H1 (cell line): ENCODE measurements around the gene KRTAP5-1. TPM values are rescaled to one million over a fixed set of nuclear protein-coding genes. Genes with fewer than 3 reads are reported as not detected.

ENCODE experiments used
- CTCF ChIA-PET: fragments of 300-600 bp; sonication (Branson Sonifier 250); formaldehyde crosslinking; loops from one replicate; lab custom pipeline; 2021; ENCODE audit not compliant: partially characterized antibody; lab: Charles Lee
- POLR2A ChIA-PET: fragments of 300-600 bp; sonication (Branson Sonifier 250); formaldehyde crosslinking; loops from one replicate; lab custom pipeline; 2021; ENCODE audit warnings: inconsistent platforms; ENCODE audit not compliant: partially characterized antibody; lab: Charles Lee
- DNase-seq, 2 experiments: peaks; one replicate each; pipeline versions ENCODE4 v3.0.0 to v3.0.0-alpha.2; 2010 to 2022; ENCODE audit warnings: low spot score in 2 of 2, low read depth in 1 of 2, mixed read lengths in 1 of 2
- FAIRE-seq: peaks from 2 replicates; lab custom pipeline; 2011; peaks lifted over from hg19 to GRCh38; lab: Jason Lieb, UNC
- H2AFZ ChIP-seq: 2 replicates; pipeline ENCODE4 v1.8.1; 2012; ENCODE audit warnings: low read length, inconsistent platforms
- H2AK5ac ChIP-seq: 2 replicates; pipeline ENCODE4 v1.6.1; 2013; ENCODE audit warnings: low read depth, low read length
- H2BK120ac ChIP-seq: replicated peaks from 2 replicates; pipeline ENCODE3; 2013; ENCODE audit warnings: low read depth, low read length, inconsistent platforms
- H2BK12ac ChIP-seq: 2 replicates; pipeline ENCODE4 v1.6.1; 2013; ENCODE audit warnings: low read depth, low read length
- H2BK15ac ChIP-seq: 2 replicates; pipeline ENCODE4 v1.6.1; 2013; ENCODE audit warnings: low read length
- H2BK20ac ChIP-seq: 2 replicates; pipeline ENCODE4 v1.6.1; 2013; ENCODE audit warnings: low read length
- H2BK5ac ChIP-seq: 2 replicates; pipeline ENCODE4 v1.6.1; 2013; ENCODE audit warnings: low read depth, low read length
- H3K14ac ChIP-seq: 2 replicates; pipeline ENCODE4 v1.6.1; 2013; ENCODE audit warnings: inconsistent platforms; ENCODE audit not compliant: insufficient read length
- H3K18ac ChIP-seq: 2 replicates; pipeline ENCODE4 v1.6.1; 2013; ENCODE audit warnings: low read length; ENCODE audit errors: extremely low read depth
- H3K23ac ChIP-seq: 2 replicates; pipeline ENCODE4 v1.6.1; 2013; ENCODE audit warnings: inconsistent platforms; ENCODE audit not compliant: insufficient read length
- H3K23me2 ChIP-seq: 2 replicates; pipeline ENCODE4 v1.6.1; 2013; ENCODE audit warnings: low read depth, low read length
- H3K27ac ChIP-seq: 2 replicates; pipeline ENCODE4 v1.6.1; 2011; ENCODE audit warnings: low read depth, low read length, inconsistent platforms
- H3K27me3 ChIP-seq, 4 experiments: replicated peaks in 1 of 4; 1 replicate in 1 of 4; 2 replicates in 3 of 4; pipeline versions ENCODE4 v1.6.1 to v1.8.1; 2011 to 2013; ENCODE audit warnings: low read length in 3 of 4, mild to moderate bottlenecking in 3 of 4, inconsistent platforms in 2 of 4, mixed read lengths in 2 of 4, moderate library complexity in 1 of 4; ENCODE audit not compliant: control insufficient read depth in 3 of 4, insufficient read depth in 3 of 4; ENCODE audit errors: extremely low read depth in 1 of 4
- H3K36me3 ChIP-seq, 4 experiments: 2 replicates each; pipeline versions ENCODE4 v1.6.1 to v1.8.1; 2011 to 2013; ENCODE audit warnings: mild to moderate bottlenecking in 4 of 4, low read length in 3 of 4, moderate library complexity in 2 of 4, control low read depth in 1 of 4, inconsistent platforms in 1 of 4; ENCODE audit not compliant: insufficient read depth in 4 of 4, control insufficient read depth in 2 of 4
- H3K4ac ChIP-seq: replicated peaks from 2 replicates; pipeline ENCODE3; 2013; ENCODE audit warnings: low read length, low read depth, mixed read lengths, inconsistent platforms; ENCODE audit not compliant: insufficient read length
- H3K4me1 ChIP-seq, 4 experiments: replicated peaks in 1 of 4; 1 replicate in 1 of 4; 2 replicates in 3 of 4; pipeline versions ENCODE4 v1.6.1 to v1.8.1; 2011 to 2013; ENCODE audit warnings: low read length in 3 of 4, inconsistent platforms in 2 of 4, mixed read lengths in 1 of 4; ENCODE audit not compliant: insufficient read depth in 4 of 4, control insufficient read depth in 3 of 4
- H3K4me2 ChIP-seq, 2 experiments: 2 replicates each; pipeline versions ENCODE4 v1.6.1 to v1.8.1; 2011 to 2013; ENCODE audit warnings: low read depth in 2 of 2, low read length in 2 of 2, control low read depth in 1 of 2, inconsistent platforms in 1 of 2, mild to moderate bottlenecking in 1 of 2; ENCODE audit not compliant: insufficient read depth in 1 of 2
- H3K4me3 ChIP-seq, 4 experiments: fragments of 200-600, 300-600 bp in 1 of 4; sonication (generic), shearing (Covaris generic), sonication (Bioruptor Twin) in 1 of 4; 2 replicates each; pipeline versions ENCODE4 v1.5.1 to v1.8.1; 2011 to 2016; ENCODE audit warnings: low read length in 4 of 4, low read depth in 3 of 4, control low read depth in 2 of 4, inconsistent platforms in 2 of 4, mild to moderate bottlenecking in 2 of 4, mixed read lengths in 1 of 4, moderate library complexity in 1 of 4; ENCODE audit not compliant: insufficient read depth in 2 of 4; ENCODE audit errors: extremely low read depth in 1 of 4
- H3K56ac ChIP-seq: replicated peaks from 2 replicates; pipeline ENCODE3; 2013; ENCODE audit warnings: low read depth, mild to moderate bottlenecking, mixed read lengths, low read length, inconsistent platforms; ENCODE audit not compliant: insufficient read length
- H3K79me1 ChIP-seq: 2 replicates; pipeline ENCODE4 v1.6.1; 2013; ENCODE audit warnings: low read depth, low read length, control low read depth
- H3K79me2 ChIP-seq, 2 experiments: 2 replicates each; pipeline versions ENCODE4 v1.6.1 to v1.8.1; 2012 to 2013; ENCODE audit warnings: low read length in 2 of 2, mild to moderate bottlenecking in 2 of 2, inconsistent platforms in 1 of 2; ENCODE audit not compliant: insufficient read depth in 2 of 2, control insufficient read depth in 1 of 2
- H3K9ac ChIP-seq, 4 experiments: replicated peaks in 1 of 4; 1 replicate in 1 of 4; 2 replicates in 3 of 4; pipeline versions ENCODE4 v1.6.1 to v1.8.1; 2011 to 2013; ENCODE audit warnings: low read depth in 3 of 4, low read length in 3 of 4, control low read depth in 2 of 4, mild to moderate bottlenecking in 2 of 4, moderate library complexity in 2 of 4, inconsistent platforms in 1 of 4; ENCODE audit errors: extremely low read depth in 1 of 4
- H3K9me3 ChIP-seq, 2 experiments: 2 replicates each; pipeline versions ENCODE4 v1.6.1 to v1.8.1; 2012 to 2013; ENCODE audit warnings: mild to moderate bottlenecking in 2 of 2, moderate library complexity in 2 of 2, control low read depth in 1 of 2, inconsistent platforms in 1 of 2, low read depth in 1 of 2, low read length in 1 of 2, mixed read lengths in 1 of 2; ENCODE audit not compliant: insufficient read depth in 2 of 2
- H4K20me1 ChIP-seq, 2 experiments: replicated peaks in 1 of 2; 2 replicates each; pipeline versions ENCODE3 to v1.8.1; 2011 to 2013; ENCODE audit warnings: inconsistent platforms in 2 of 2, low read length in 2 of 2, mild to moderate bottlenecking in 1 of 2; ENCODE audit not compliant: insufficient read depth in 2 of 2, control insufficient read depth in 1 of 2
- H4K5ac ChIP-seq: 2 replicates; pipeline ENCODE4 v1.6.1; 2013; ENCODE audit warnings: low read length, low read depth, mixed read lengths, inconsistent platforms; ENCODE audit not compliant: insufficient read length
- H4K8ac ChIP-seq: 2 replicates; pipeline ENCODE4 v1.8.0; 2013; ENCODE audit warnings: mild to moderate bottlenecking, moderate library complexity, low read length, inconsistent platforms; ENCODE audit not compliant: insufficient read depth; ENCODE audit errors: extremely low read depth
- H4K91ac ChIP-seq: replicated peaks from 2 replicates; pipeline ENCODE3; 2013; ENCODE audit warnings: low read length, mixed read lengths, inconsistent platforms; ENCODE audit not compliant: insufficient read length
- CREB1 ChIP-seq: IDR thresholded peaks from 2 replicates; pipeline ENCODE4 v1.6.1; 2012; ENCODE audit warnings: inconsistent platforms
- KDM4A ChIP-seq: IDR thresholded peaks from one replicate; pipeline ENCODE4 v1.7.1; 2012; ENCODE audit warnings: low read depth, mild to moderate bottlenecking, moderate library complexity, low read length, inconsistent platforms; ENCODE audit not compliant: severe bottlenecking
- SUZ12 ChIP-seq: fragments of 200-600 bp; sonication (generic); IDR thresholded peaks from 2 replicates; pipeline ENCODE4 v1.6.1; 2012; ENCODE audit warnings: mild to moderate bottlenecking, inconsistent platforms, low read length, moderate library complexity, mixed read lengths
- WGBS, 2 experiments: shearing (Covaris generic) in 1 of 2; methylation state at CpG; one replicate each; pipeline versions ENCODE4 v1.1.6 to v1.1.7; 2013 to 2015; ENCODE audit warnings: low lambda C conversion rate in 2 of 2, mixed read lengths in 2 of 2, inconsistent platforms in 1 of 2, low coverage in 1 of 2, missing lambda C conversion rate in 1 of 2; ENCODE audit not compliant: insufficient replicate concordance in 2 of 2, insufficient coverage in 1 of 2, insufficient read length in 1 of 2; ENCODE audit errors: extremely low coverage in 1 of 2, missing lambda C conversion rate in 1 of 2; 5-methylcytosine and 5-hydroxymethylcytosine counted together
- polyA plus RNA-seq, 7 experiments: library from polyadenylated mRNA; depleted of rRNA in 3 of 7; stranded (reverse) in 5 of 7; unstranded in 2 of 7; fragments of >200 nt in 5 of 7; fragments of 200-250 nt in 2 of 7; gene quantifications; 1 replicate in 5 of 7; 2 replicates in 1 of 7; 4 replicates in 1 of 7; pipeline versions ENCODE4 v1.2.1 to v1.2.3, GENCODE V29; 2011 to 2013; ENCODE audit warnings: missing spikeins in 2 of 7, mixed read lengths in 2 of 7
- total RNA-seq: library from RNA; stranded (reverse); fragmentation: NEBNext Ultra II Directional; extraction: Animal tissue kit (Norgen Biotek cat#: 25700); gene quantifications from 2 replicates; pipeline ENCODE4 v1.2.1, GENCODE V29; 2021

KRTAP5-1 gene
- total and polyA plus RNA-seq, 2 of the 8 experiments (the other 6 are each of a cell fraction or from before 2014, with no cell fraction given) = not detected

GRCh38 chr11:1573077-1573902 is 11.8 kb downstream of the KRTAP5-1 start:
- no peaks in the 10 kb centered on the region for H3K79me2 ChIP-seq
- H3K9ac ChIP-seq = no peak overlapping the region
- 0 out of 2 replicates have a peak overlapping the region, but pooled peaks have one; percentile 48 for H2BK20ac ChIP-seq
- H3K23ac ChIP-seq = no peak overlapping the region
- no peak overlapping the region for H3K56ac ChIP-seq
- no peak overlapping the region for H2BK5ac ChIP-seq
- H3K36me3 ChIP-seq = no peaks in the 10 kb centered on the region
- no peak overlapping the region for H2AFZ ChIP-seq
- ChIA-PET POLR2A (interaction anchor here (0.7 to 2.6 kb wide), 5 partner anchors 8 to 25 kb away, joined by 3 to 34 read pairs (median 6); no protein-coding TSS in a partner anchor), CTCF (interaction anchor here (0.7 to 8.2 kb wide), 14 partner anchors 8 to 108 kb away, joined by 3 to 144 read pairs (median 13); partner anchors contain the start of genes KRTAP5-1 and KRTAP5-2)
- peak in 1 of 2 experiments; percentile 71 for DNase-seq
- peaks cover 0 to 38% (median 23%) of the 10 kb centered on the region in 4 experiments; a peak in 6 of 7 replicates for H3K4me1 ChIP-seq
- peak overlapping the region; percentile 48 to 79 for H3K4me2 ChIP-seq
- no peak overlapping the region for H4K91ac ChIP-seq
- H3K27me3 ChIP-seq = peaks cover 18 to 54% (median 49%) of the 10 kb centered on the region in 4 experiments
- H2BK12ac ChIP-seq = peak overlapping the region; percentile 19; the same call in 1 of the 2 replicates
- peaks cover 0 to 4% of the 10 kb centered on the region in 2 experiments; a peak in 2 of 4 replicates for H3K9me3 ChIP-seq
- H4K8ac ChIP-seq = no peak overlapping the region
- peaks cover 4 to 18% of the 10 kb centered on the region in 2 experiments for H4K20me1 ChIP-seq
- no peak overlapping the region for H3K27ac ChIP-seq
- no peaks in the 10 kb centered on the region for H3K79me1 ChIP-seq
- TF ChIP-seq KDM4A (peak; percentile 4), CREB1 (no peak), SUZ12 (peak; percentile 56)
- no peak overlapping the region for H3K4ac ChIP-seq
- no peak overlapping the region for H4K5ac ChIP-seq
- H2AK5ac ChIP-seq = no peak overlapping the region
- no peak overlapping the region for H2BK120ac ChIP-seq
- no peak overlapping the region for H3K14ac ChIP-seq
- 15% methylated on average over 23 of the region's 37 CpGs; no CpG with 5 or more reads in 1 of the 2 experiments for WGBS, 2 experiments
- H3K23me2 ChIP-seq = no peaks in the 10 kb centered on the region; the same call in 1 of the 2 replicates
- peak overlapping the region; percentile 46; the same call in 1 of the 2 replicates for H2BK15ac ChIP-seq
- H3K4me3 ChIP-seq = peak overlapping the region in 2 of 4 experiments; percentile 33 to 71; a peak in 4 of 8 replicates
- peak overlapping the region; percentile 2; the same call in 1 of the 2 replicates for H3K18ac ChIP-seq
- FAIRE-seq = no peak
